ENCODE measurements around the gene IGSF23.
"Not testable (repeated sequence)": the region's sequence is repeated elsewhere in the genome, so short reads cannot be mapped to it uniquely, and the experiment has no call there.

The IGSF23 gene

GRCh38 chr19:44611812-44612295, 1.5 kb upstream of the IGSF23 start:
- Mint-ChIP-seq H3K4me3 (no peak overlapping the region), H3K4me1 (ENCODE audit: low read depth) (no peaks in the 10 kb centered on the region), H3K36me3 (ENCODE audit: low read depth) (no peaks in the 10 kb centered on the region), H3K27me3 (ENCODE audit: low read depth) (no peaks in the 10 kb centered on the region), H3K9me3 (peaks cover 5% of the 10 kb centered on the region), H3K27ac (no peak overlapping the region)
- no peak for DNase-seq (ENCODE audit: low spot score)

GRCh38 chr19:44614313-44614712, 950 bp downstream of the IGSF23 start:
- no peaks in the 10 kb centered on the region for H3K4me1 Mint-ChIP-seq (ENCODE audit: low read depth)
- peaks cover under 1% of the 10 kb centered on the region for H3K9me3 Mint-ChIP-seq
- no peak overlapping the region for H3K27ac Mint-ChIP-seq
- H3K27me3 Mint-ChIP-seq (ENCODE audit: low read depth): no peaks in the 10 kb centered on the region
- no peak overlapping the region for H3K4me3 Mint-ChIP-seq
- DNase-seq (ENCODE audit: low spot score): no peak
- H3K36me3 Mint-ChIP-seq (ENCODE audit: low read depth): no peaks in the 10 kb centered on the region

GRCh38 chr19:44615863-44616247, 2.5 kb downstream of the IGSF23 start:
- no peak for DNase-seq (ENCODE audit: low spot score)
- Mint-ChIP-seq H3K9me3 (peaks cover 4% of the 10 kb centered on the region), H3K27ac (no peak overlapping the region), H3K4me3 (no peak overlapping the region), H3K4me1 (ENCODE audit: low read depth) (no peaks in the 10 kb centered on the region), H3K36me3 (ENCODE audit: low read depth) (no peaks in the 10 kb centered on the region), H3K27me3 (ENCODE audit: low read depth) (no peaks in the 10 kb centered on the region)

GRCh38 chr19:44617110-44617880, 3.9 kb downstream of the IGSF23 start:
- Mint-ChIP-seq H3K36me3 (ENCODE audit: low read depth) (no peaks in the 10 kb centered on the region), H3K27ac (no peak overlapping the region), H3K9me3 (peaks cover 4% of the 10 kb centered on the region), H3K27me3 (ENCODE audit: low read depth) (no peaks in the 10 kb centered on the region), H3K4me3 (no peak overlapping the region), H3K4me1 (ENCODE audit: low read depth) (no peaks in the 10 kb centered on the region)
- DNase-seq (ENCODE audit: low spot score): no peak

GRCh38 chr19:44618640-44619357, 5.4 kb downstream of the IGSF23 start:
- peaks cover 4% of the 10 kb centered on the region for H3K9me3 Mint-ChIP-seq
- no peaks in the 10 kb centered on the region for H3K4me1 Mint-ChIP-seq (ENCODE audit: low read depth)
- H3K27me3 Mint-ChIP-seq (ENCODE audit: low read depth): no peaks in the 10 kb centered on the region
- no peaks in the 10 kb centered on the region for H3K36me3 Mint-ChIP-seq (ENCODE audit: low read depth)
- H3K4me3 Mint-ChIP-seq: no peak overlapping the region
- H3K27ac Mint-ChIP-seq: no peak overlapping the region
- DNase-seq (ENCODE audit: low spot score): no peak

- no peak for DNase-seq (ENCODE audit: low spot score)
- no peak overlapping the region for H3K4me3 Mint-ChIP-seq
- no peaks in the 10 kb centered on the region for H3K36me3 Mint-ChIP-seq (ENCODE audit: low read depth)
- no peaks in the 10 kb centered on the region for H3K4me1 Mint-ChIP-seq (ENCODE audit: low read depth)
- no peak overlapping the region for H3K27ac Mint-ChIP-seq
- no peaks in the 10 kb centered on the region for H3K27me3 Mint-ChIP-seq (ENCODE audit: low read depth)
- peaks cover 4% of the 10 kb centered on the region for H3K9me3 Mint-ChIP-seq
Measured at GRCh38 chr19:44620667-44621066, 7.3 kb downstream of the IGSF23 start.

- Mint-ChIP-seq H3K9me3 (peaks cover 4% of the 10 kb centered on the region), H3K27me3 (ENCODE audit: low read depth) (no peaks in the 10 kb centered on the region), H3K36me3 (ENCODE audit: low read depth) (no peaks in the 10 kb centered on the region), H3K4me3 (no peak overlapping the region), H3K27ac (no peak overlapping the region), H3K4me1 (ENCODE audit: low read depth) (no peaks in the 10 kb centered on the region)
- DNase-seq (ENCODE audit: low spot score): no peak
Measured at GRCh38 chr19:44621367-44621766, 8.0 kb downstream of the IGSF23 start.

GRCh38 chr19:44623080-44623479, 9.7 kb downstream of the IGSF23 start:
- H3K4me1 Mint-ChIP-seq (ENCODE audit: low read depth): no peaks in the 10 kb centered on the region
- H3K9me3 Mint-ChIP-seq: peaks cover 4% of the 10 kb centered on the region
- no peak for DNase-seq (ENCODE audit: low spot score)
- H3K36me3 Mint-ChIP-seq (ENCODE audit: low read depth): no peaks in the 10 kb centered on the region
- H3K27ac Mint-ChIP-seq: no peak overlapping the region
- no peak overlapping the region for H3K4me3 Mint-ChIP-seq
- H3K27me3 Mint-ChIP-seq (ENCODE audit: low read depth): no peaks in the 10 kb centered on the region

DNA sequence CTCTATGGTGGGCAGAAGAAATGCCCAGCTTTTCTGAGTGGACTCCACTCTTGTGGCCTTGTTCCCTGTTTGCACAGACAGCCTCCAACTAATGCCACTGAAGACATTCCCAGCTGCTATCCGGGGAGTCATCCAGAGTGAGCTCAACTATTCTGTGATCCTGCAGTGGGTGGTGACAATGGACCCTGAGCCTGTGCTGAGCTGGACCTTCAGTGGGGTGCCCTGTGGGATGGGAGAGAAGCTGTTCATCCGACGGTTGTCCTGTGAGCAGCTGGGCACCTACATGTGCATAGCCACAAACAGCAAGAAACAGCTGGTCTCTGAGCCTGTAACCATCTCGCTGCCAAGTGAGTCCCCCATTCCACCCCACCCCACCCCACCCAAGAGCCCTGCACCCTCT, 10.3 kb downstream of the IGSF23 start:
- H3K36me3 Mint-ChIP-seq (ENCODE audit: low read depth): no peaks in the 10 kb centered on the region

GRCh38 chr19:44624840-44625354, 11.5 kb downstream of the IGSF23 start:
- no peaks in the 10 kb centered on the region for H3K9me3 Mint-ChIP-seq

More for the DNA sequence above, 10.3 kb downstream of the IGSF23 start:
- H3K4me1 Mint-ChIP-seq (ENCODE audit: low read depth): no peaks in the 10 kb centered on the region
- no peak overlapping the region for H3K4me3 Mint-ChIP-seq
- H3K27me3 Mint-ChIP-seq (ENCODE audit: low read depth): no peaks in the 10 kb centered on the region
- H3K27ac Mint-ChIP-seq: no peak overlapping the region
- DNase-seq (ENCODE audit: low spot score): no peak
- H3K9me3 Mint-ChIP-seq: peaks cover 4% of the 10 kb centered on the region

GRCh38 chr19:44625637-44626036, 12.3 kb downstream of the IGSF23 start:
- not testable (repeated sequence) for H3K27ac Mint-ChIP-seq; DNase-seq (ENCODE audit: low spot score); H3K36me3 Mint-ChIP-seq (ENCODE audit: low read depth); H3K4me3 Mint-ChIP-seq; H3K9me3 Mint-ChIP-seq; H3K4me1 Mint-ChIP-seq (ENCODE audit: low read depth); H3K27me3 Mint-ChIP-seq (ENCODE audit: low read depth)

More at GRCh38 chr19:44624840-44625354, 11.5 kb downstream of the IGSF23 start:
- Mint-ChIP-seq H3K36me3 (ENCODE audit: low read depth) (no peaks in the 10 kb centered on the region), H3K27me3 (ENCODE audit: low read depth) (no peaks in the 10 kb centered on the region), H3K4me1 (ENCODE audit: low read depth) (no peaks in the 10 kb centered on the region), H3K27ac (no peak overlapping the region), H3K4me3 (no peak overlapping the region)
- no peak for DNase-seq (ENCODE audit: low spot score)

DNA sequence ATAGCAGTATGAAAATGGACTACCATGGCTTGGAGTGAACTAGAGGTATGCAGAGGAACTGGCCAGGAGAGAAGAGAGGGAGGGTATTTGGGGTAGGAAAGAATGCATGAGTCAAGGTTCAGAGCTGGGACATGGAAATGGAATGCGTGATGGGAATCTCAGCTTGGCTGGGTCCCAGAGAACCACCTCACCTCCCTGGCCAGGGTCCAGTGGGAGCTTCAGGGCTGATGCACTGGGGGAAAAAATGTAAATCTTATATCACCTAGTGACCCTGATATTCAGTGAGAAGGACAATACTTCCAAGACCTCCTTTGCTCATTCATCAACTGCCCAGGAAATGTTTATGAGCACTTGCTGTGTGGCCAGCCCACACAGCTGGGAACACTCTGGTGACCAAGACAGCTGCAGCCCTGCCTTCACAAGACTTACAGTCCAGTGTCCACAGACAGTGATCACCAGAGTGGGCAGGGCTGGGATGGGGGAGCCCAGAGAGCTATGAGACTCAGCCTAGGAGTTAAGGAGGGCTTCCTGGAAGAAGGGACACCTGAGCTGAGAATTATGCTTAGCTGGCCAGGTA, 12.8 kb downstream of the IGSF23 start:
- DNase-seq (ENCODE audit: low spot score): no peak
- H3K4me3 Mint-ChIP-seq: no peak overlapping the region
- H3K4me1 Mint-ChIP-seq (ENCODE audit: low read depth): no peaks in the 10 kb centered on the region
- H3K27ac Mint-ChIP-seq: no peak overlapping the region
- no peaks in the 10 kb centered on the region for H3K9me3 Mint-ChIP-seq
- no peaks in the 10 kb centered on the region for H3K27me3 Mint-ChIP-seq (ENCODE audit: low read depth)
- no peaks in the 10 kb centered on the region for H3K36me3 Mint-ChIP-seq (ENCODE audit: low read depth)

DNA sequence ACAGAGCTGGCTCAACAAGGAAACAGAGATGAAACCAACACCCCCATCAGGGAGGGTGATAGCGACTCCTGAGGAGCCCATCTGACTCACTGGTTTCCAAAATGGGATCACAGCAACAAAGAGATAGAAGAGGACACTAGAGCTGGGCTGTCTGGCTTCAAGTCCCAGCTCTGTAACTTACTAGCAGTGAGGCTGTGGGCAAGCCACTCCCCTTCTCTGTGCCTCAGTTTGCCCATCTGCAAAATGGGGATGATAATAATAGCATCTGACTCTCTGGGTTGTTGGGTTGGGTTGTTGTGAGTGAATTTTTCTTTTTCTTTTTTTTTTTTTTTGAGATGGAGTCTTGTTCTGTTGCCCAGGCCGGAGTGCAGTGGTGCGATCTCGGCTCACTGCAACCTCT, 14.3 kb downstream of the IGSF23 start:
- H3K36me3 Mint-ChIP-seq (ENCODE audit: low read depth): no peaks in the 10 kb centered on the region
- no peaks in the 10 kb centered on the region for H3K27me3 Mint-ChIP-seq (ENCODE audit: low read depth)
- no peak overlapping the region for H3K4me3 Mint-ChIP-seq
- H3K27ac Mint-ChIP-seq: no peak overlapping the region
- H3K9me3 Mint-ChIP-seq: no peaks in the 10 kb centered on the region
- no peaks in the 10 kb centered on the region for H3K4me1 Mint-ChIP-seq (ENCODE audit: low read depth)
- DNase-seq (ENCODE audit: low spot score): no peak

DNA sequence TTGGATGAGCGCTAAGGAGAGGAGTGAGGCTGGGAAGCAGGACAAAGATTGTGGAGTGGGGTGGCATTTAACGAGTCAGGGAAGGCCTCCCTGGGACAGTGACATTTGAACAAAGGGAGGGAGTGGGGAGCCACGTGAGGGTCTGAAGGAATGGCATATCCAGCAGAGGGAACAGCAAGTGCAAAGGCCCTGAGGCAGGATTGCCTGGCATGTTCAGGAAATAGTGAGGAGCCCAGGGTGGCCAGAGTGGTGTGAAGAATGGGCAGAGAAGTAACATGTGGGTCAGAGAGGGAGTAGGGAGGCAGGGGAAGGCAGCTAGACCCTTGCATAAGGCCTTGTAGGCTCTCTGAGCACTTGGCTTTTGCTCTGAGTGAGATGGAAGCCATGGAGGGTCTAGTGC, 15.4 kb downstream of the IGSF23 start:
- no peaks in the 10 kb centered on the region for H3K27me3 Mint-ChIP-seq (ENCODE audit: low read depth)
- no peaks in the 10 kb centered on the region for H3K36me3 Mint-ChIP-seq (ENCODE audit: low read depth)
- no peaks in the 10 kb centered on the region for H3K9me3 Mint-ChIP-seq
- H3K4me3 Mint-ChIP-seq: no peak overlapping the region
- no peak overlapping the region for H3K27ac Mint-ChIP-seq
- no peak for DNase-seq (ENCODE audit: low spot score)
- no peaks in the 10 kb centered on the region for H3K4me1 Mint-ChIP-seq (ENCODE audit: low read depth)

Data from T-helper 2 cell treated with Interferon-gamma antibody and Interleukin-4, amounts not matched to agents 5 μg/mL and 100 μg/mL, for 36 hours (primary cell).